ENCODE measurements around the gene SMURF1. TPM values are rescaled to one million over a fixed set of nuclear protein-coding genes. Genes with fewer than 3 reads are reported as not detected.

SMURF1 gene
- total RNA-seq, 1 donor = 9.2 TPM

DNA sequence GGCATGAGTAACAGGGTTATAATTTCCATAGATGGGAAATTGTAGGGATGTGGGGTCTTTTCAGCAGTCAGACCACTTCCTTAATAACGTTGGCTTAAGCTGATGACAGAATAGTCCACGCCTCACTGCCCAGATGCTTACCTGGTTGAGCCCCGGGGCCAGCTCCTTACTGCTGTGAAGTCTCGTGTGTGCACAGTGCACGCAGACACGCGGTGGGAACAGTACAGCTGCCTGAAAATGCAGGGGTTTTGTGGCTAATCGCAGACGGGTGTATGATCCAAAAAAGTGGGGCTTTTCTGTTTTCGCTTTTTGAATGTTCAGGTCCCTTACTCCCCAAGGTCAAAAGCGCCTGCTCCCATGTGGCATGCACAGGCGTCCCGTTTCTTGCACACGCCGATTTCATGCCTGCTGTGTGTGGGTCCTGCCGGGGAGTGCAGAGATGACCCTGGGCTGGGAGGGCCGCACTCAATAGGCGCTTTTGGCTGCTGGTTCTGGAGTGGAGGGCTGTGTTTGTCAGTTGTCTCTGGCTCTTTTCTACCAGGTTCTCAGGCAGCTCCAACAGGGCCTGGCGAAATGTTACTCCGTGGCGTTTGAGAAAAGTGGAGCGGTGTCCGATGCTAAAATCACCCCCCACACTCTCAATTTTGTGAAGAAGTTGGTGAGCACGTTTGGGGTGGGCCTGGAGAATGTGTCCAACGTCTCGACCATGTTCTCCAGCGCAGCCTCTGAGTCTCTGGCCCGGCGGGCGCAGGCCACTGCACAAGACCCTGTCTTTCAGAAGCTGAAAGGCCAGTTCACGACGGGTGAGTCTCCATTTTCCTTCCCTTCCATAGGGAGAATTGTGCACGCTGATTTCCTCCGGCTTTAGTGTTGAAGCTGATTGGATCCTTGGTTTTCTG, 149.6 kb downstream of the SMURF1 start:
- no peak for DNase-seq (ENCODE audit: low read depth in 2 of 3, low spot score in 2 of 3)

DNA sequence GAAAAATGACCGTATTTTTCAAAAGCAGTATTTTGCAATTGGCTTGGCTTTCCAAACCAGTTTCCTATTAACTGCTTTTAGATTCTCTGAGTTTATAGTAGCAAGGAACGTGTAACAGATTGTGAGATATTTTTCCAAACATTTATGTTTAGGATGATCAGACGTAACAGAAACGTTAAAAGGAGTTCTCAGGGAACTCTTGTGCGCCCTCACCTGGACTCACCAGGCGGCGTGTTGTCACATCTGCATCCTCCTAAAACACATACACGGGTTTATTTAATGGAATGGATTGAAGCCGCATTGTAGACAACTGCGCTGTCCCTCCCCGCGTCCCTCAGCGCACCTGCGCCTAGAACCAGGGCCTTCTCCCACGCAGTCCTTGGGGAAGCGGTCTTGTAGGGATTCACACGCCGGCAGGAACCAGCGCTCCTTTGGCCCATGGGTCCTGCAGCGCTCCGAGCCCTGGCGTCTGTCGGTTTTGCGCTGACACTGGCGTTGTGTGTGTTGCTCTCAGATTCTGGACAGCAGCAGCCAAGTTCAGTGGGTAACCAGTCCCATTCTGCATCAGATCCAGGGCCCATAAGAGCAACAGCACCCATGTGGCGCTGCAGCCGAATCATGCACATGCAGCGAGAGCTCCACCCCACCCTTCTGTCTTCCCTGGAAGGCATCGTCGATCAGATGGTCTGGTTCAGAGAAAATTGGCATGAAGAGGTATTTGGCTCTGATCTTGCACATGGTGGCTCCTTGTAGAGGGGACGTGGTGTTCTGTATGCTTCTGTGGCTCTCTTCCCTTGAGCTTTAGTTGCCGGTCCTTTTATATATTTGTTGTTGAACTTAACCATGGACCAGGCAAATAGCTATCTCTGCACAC, 150.6 kb downstream of the SMURF1 start:
- DNase-seq (ENCODE audit: low read depth in 2 of 3, low spot score in 2 of 3) = no peak

DNA sequence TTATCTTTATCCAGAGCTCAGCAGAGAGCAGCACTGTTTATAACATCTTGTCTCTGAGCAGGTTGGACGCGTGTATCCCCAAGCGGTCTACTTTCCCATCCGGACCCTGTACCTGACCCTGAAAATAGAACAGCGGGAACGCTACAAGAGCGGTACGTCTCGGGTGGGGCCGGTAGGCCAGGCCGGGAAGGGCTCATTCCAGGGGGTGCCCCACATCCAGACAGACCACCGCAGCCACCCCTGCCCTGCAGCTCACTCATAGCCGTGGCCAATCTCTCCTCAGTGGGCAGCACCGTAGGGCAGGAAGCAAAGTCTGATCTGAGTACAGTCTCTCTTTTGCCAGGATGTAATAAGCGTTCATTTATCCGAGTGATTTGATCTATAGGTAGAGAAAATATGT, 151.8 kb downstream of the SMURF1 start:
- DNase-seq (ENCODE audit: low read depth in 2 of 3, low spot score in 2 of 3) = no peak

DNA sequence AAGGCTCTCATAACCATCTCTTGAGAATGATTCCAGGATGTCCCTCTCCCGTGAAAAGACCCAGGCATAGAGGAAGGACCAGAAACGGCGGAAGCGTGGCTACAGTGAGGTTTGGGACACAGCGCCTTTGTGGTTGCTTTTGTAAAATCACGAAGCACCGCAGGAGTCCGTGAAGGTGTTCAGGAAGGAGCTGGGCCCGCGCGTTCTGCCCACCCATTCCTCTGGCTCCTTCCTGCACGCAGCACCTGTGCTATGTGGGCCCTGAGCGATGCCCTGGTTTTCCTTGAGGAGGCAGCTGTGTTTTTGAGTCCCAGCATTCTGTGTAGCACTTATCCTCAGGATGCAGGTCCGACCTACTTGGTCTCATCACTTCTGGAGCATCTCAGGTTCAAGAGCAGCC, 152.8 kb downstream of the SMURF1 start:
- no peak for DNase-seq (ENCODE audit: low read depth in 2 of 3, low spot score in 2 of 3)

DNA sequence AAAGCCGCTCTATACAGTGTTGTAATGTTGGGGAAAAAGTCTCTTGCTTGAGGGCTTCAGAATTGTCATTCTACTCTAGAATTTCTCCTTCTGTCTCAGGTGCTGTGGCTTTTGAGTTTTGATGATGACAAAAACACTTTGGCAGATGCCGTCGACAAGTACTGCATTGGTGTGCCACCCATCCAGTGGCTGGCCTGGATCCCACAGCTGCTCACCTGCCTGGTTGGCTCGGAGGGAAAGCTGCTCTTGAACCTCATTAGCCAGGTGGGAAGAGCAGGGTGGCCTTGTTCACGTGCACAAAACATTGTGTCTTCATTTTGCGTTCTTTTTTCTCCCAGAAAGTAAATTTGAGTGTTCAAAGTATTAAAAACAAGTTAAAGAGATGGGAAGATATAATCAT, 153.6 kb downstream of the SMURF1 start:
- no peak for DNase-seq (ENCODE audit: low read depth in 2 of 3, low spot score in 2 of 3)

DNA sequence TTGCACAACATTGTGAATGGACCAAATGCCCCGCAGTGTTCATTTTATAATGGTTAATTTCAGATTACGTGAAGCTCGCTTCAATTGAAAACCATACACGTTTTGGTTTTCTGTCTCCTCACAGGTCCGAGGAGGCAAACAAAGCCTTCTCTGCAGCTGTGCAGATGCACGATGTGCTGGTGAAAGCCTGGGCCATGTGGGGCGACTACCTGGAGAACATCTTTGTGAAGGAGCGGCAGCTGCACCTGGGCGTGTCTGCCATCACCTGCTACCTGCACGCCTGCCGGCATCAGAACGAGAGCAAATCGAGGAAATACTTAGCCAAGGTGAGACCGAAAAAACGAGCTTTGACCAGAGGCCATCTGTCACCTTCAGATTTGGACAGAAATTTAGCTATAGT, 155.3 kb downstream of the SMURF1 start:
- no peak for DNase-seq (ENCODE audit: low read depth in 2 of 3, low spot score in 2 of 3)

DNA sequence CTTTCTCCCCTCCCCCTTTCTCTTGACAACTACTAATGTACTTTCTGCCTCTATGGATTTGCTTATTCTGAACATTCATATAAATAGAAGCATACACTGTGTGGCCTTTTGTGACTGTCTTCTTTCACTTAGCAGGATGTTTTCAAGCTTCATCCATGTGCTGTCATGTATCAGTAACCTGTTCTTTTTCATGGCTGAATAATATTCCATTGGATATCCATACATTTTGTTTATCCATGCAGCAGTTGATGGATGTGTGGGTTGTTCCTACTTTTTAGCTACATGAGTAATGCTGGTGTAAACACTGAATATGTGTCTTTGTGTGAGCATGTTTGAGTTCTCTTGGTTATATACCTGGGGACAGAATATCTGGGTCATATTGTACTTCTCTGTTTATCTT, 158.0 kb downstream of the SMURF1 start:
- no peak for DNase-seq (ENCODE audit: low read depth in 2 of 3, low spot score in 2 of 3)

DNA sequence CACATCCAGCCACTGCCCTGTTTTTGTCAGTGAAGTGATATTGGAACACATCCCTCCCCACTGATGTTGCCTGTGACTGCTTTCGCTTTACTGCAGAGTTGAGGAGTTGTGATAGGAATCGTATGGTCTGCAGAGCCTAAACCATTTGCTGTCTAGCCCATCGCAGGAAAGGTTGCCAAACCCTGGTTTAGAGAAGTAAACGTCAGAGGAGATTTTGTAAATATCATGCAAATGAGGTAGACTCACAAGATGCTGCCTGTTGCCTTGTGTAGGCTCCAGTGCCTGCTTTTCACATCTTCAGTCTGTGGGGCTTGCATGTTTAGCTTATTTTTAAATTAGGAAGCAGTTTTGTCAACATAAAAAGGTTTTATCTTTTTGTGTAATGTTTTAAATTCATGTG, 158.5 kb downstream of the SMURF1 start:
- DNase-seq (ENCODE audit: low read depth in 2 of 3, low spot score in 2 of 3) = no peak

DNA sequence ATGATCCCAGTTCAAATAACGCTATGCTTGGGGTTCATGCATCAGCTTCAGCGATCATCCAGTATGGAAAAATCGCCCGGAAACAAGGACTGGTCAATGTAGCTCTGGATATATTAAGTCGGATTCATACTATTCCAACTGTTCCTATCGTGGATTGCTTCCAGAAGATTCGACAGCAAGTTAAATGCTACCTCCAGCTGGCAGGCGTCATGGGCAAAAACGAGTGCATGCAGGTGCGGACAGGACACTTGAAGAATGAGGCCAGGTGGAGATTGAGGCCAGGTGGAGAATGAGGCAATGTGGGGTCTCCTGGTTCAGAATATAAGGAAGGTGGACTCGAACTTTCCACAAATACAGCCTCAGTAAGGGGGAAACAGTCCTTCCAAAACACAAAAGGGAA, 159.8 kb downstream of the SMURF1 start:
- no peak for DNase-seq (ENCODE audit: low read depth in 2 of 3, low spot score in 2 of 3)

DNA sequence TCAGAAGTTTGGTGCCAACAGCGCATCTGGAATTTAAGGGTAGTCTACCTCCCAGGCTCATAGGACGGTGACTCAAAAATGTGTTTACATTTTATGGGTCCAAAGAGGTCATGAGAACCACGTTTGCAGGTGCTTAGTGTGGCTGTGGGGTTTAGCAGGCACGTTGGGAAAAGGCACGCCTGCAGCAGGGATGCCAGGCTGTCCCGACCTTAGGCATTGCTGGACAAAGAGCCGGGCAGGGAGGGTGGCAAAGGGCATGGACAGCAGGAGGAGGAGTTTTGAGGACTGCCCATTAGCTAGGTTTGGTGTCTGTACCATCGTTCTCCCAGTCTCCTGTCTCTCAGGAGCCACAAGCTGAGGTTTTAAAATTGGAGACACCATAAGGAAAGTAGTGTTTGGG, 161.2 kb downstream of the SMURF1 start:
- no peak for DNase-seq (ENCODE audit: low read depth in 2 of 3, low spot score in 2 of 3)

DNA sequence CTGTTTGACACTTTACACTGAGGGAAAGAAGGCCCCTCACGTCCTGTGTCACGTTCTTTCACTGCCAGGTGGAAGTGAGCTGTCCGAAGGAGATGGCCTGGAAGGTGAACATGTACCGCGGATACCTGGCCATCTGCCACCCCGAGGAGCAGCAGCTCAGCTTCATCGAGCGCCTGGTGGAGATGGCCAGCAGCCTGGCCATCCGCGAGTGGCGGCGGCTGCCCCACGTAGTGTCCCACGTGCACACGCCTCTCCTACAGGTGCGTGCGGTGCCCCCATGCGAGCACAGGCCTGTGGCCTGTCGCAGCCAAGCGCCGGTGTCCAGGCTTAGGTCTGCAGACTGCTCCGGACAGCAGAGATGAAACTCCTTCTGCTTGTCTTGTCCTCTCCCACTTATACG, 162.2 kb downstream of the SMURF1 start:
- DNase-seq (ENCODE audit: low read depth in 2 of 3, low spot score in 2 of 3) = no peak

DNA sequence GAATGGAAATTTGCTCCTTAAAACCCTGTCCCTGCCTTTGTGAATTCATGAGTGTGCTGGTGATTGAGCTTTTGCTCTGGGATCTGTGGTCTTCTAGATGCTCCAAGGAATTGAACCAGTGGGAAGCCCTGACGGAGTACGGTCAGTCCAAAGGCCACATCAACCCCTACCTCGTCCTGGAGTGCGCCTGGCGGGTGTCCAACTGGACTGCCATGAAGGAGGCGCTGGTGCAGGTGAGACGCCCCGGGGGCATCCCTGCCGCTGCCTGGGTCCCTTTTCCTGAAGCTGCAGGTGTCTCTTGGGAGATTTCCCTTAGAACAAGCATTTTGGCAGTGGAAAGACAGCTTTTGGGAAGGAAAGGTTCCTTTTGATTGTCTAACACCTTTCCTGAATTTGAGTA, 165.2 kb downstream of the SMURF1 start:
- DNase-seq (ENCODE audit: low read depth in 2 of 3, low spot score in 2 of 3) = no peak

Other genes with a start within 250 kb of the SMURF1 start
- gene KPNA7, start 64.0 kb upstream of the SMURF1 start, total RNA-seq = under 0.01 TPM
- not detected for gene MYH16, start 128.7 kb upstream of the SMURF1 start, total RNA-seq
- 52.8 TPM for gene ARPC1A, start 181.8 kb upstream of the SMURF1 start, total RNA-seq
- 420 TPM for gene ARPC1B, start 230.6 kb upstream of the SMURF1 start, total RNA-seq